ENCODE results near the gene NRXN2.

NRXN2 gene

GRCh38 chr11:64627371-64627770 lies 95.6 kb downstream of the NRXN2 start:
- no peak for TF ChIP-seq CTCF (conservative IDR thresholded peaks at IDR 0.05; ENCODE audit: control insufficient read depth, insufficient read depth, low read depth, low read length)
- DNase-seq (ENCODE audit: low read depth) = no peak

GRCh38 chr11:64626637-64627036 lies 96.4 kb downstream of the NRXN2 start:
- TF ChIP-seq CTCF (conservative IDR thresholded peaks at IDR 0.05; ENCODE audit: control insufficient read depth, insufficient read depth, low read depth, low read length) = no peak
- no peak for DNase-seq (ENCODE audit: low read depth)
- no peak overlapping the region for H3K4me3 ChIP-seq (ENCODE audit: control insufficient read depth, low read depth, low read length)

More at GRCh38 chr11:64627371-64627770, 95.6 kb downstream of the NRXN2 start:
- H3K4me3 ChIP-seq (ENCODE audit: control insufficient read depth, low read depth, low read length) = no peak overlapping the region

- no peak overlapping the region for H3K4me3 ChIP-seq (ENCODE audit: control insufficient read depth, low read depth, low read length)
- DNase-seq (ENCODE audit: low read depth) = no peak
- TF ChIP-seq CTCF (conservative IDR thresholded peaks at IDR 0.05; ENCODE audit: control insufficient read depth, insufficient read depth, low read depth, low read length) = no peak
These were observed 98.0 kb downstream of the NRXN2 start for GRCh38 chr11:64624883-64625481.

GRCh38 chr11:64622681-64623080 lies 100.3 kb downstream of the NRXN2 start:
- no peak for TF ChIP-seq CTCF (conservative IDR thresholded peaks at IDR 0.05; ENCODE audit: control insufficient read depth, insufficient read depth, low read depth, low read length)
- no peak for DNase-seq (ENCODE audit: low read depth)
- no peak overlapping the region for H3K4me3 ChIP-seq (ENCODE audit: control insufficient read depth, low read depth, low read length)

- no peak for TF ChIP-seq CTCF (conservative IDR thresholded peaks at IDR 0.05; ENCODE audit: control insufficient read depth, insufficient read depth, low read depth, low read length)
- H3K4me3 ChIP-seq (ENCODE audit: control insufficient read depth, low read depth, low read length) = no peak overlapping the region
These were observed 101.5 kb downstream of the NRXN2 start for GRCh38 chr11:64621283-64622019.

GRCh38 chr11:64620381-64620971 lies 102.5 kb downstream of the NRXN2 start:
- TF ChIP-seq CTCF (conservative IDR thresholded peaks at IDR 0.05; ENCODE audit: control insufficient read depth, insufficient read depth, low read depth, low read length) = no peak
- DNase-seq (ENCODE audit: low read depth) = no peak
- H3K4me3 ChIP-seq (ENCODE audit: control insufficient read depth, low read depth, low read length) = no peak overlapping the region

More at GRCh38 chr11:64621283-64622019, 101.5 kb downstream of the NRXN2 start:
- no peak for DNase-seq (ENCODE audit: low read depth)

Data from fibroblast of mammary gland (primary cell).